CD4-positive, alpha-beta T cell (primary cell): ENCODE results near the gene NXN. TPM values are rescaled to one million over a fixed set of nuclear protein-coding genes. Genes with fewer than 3 reads are reported as not detected.
"Not testable (repeated sequence)": the region's sequence is repeated elsewhere in the genome, so short reads cannot be mapped to it uniquely, and the experiment has no call there.

Experiments used
- ATAC-seq: fragments of 200-7000 bp; cut with Tn5 transposase; one replicate; pipeline ENCODE4 v1.10.0; 2022; ENCODE audit warnings: mild to moderate bottlenecking; ENCODE audit not compliant: poor library complexity
- CTCF ChIA-PET: fragments of 350-600 bp; sonication (Branson Sonifier 250); formaldehyde crosslinking; loops from one replicate; lab custom pipeline; 2021; ENCODE audit warnings: antibody characterized with exemption, inconsistent platforms; lab: Charles Lee
- POLR2A ChIA-PET: fragments of 350-600 bp; sonication (Branson Sonifier 250); formaldehyde crosslinking; loops from one replicate; lab custom pipeline; 2021; ENCODE audit warnings: antibody characterized with exemption, inconsistent platforms; lab: Charles Lee
- DNase-seq, 14 experiments: peaks; one replicate each; pipeline ENCODE4 v3.0.0-alpha.2; 2013 to 2020; ENCODE audit warnings: mixed read lengths in 2 of 14
- H3K27ac ChIP-seq, 2 donors: one replicate each; pipeline versions ENCODE4 v1.5.1 to v1.7.0; 2013; ENCODE audit warnings: low read length in 2 of 2, low read depth in 1 of 2, mild to moderate bottlenecking in 1 of 2
- H3K27me3 ChIP-seq, 2 experiments: 1 replicate in 1 of 2; 2 replicates in 1 of 2; pipeline versions ENCODE4 v1.6.1 to v1.7.0; 2013; ENCODE audit warnings: low read length in 2 of 2, control low read depth in 1 of 2, mild to moderate bottlenecking in 1 of 2, moderate library complexity in 1 of 2; ENCODE audit not compliant: insufficient read depth in 2 of 2, control insufficient read depth in 1 of 2
- H3K36me3 ChIP-seq: one replicate; pipeline ENCODE4 v1.6.1; 2013; ENCODE audit warnings: low read length, control low read depth; ENCODE audit not compliant: insufficient read depth
- H3K4me1 ChIP-seq: one replicate; pipeline ENCODE4 v1.6.1; 2013; ENCODE audit warnings: low read length, control low read depth; ENCODE audit not compliant: insufficient read depth
- H3K4me3 ChIP-seq: one replicate; pipeline ENCODE4 v1.5.1; 2013; ENCODE audit warnings: mild to moderate bottlenecking, low read length, moderate library complexity
- H3K9me3 ChIP-seq, 2 experiments: 1 replicate in 1 of 2; 2 replicates in 1 of 2; pipeline versions ENCODE4 v1.6.1 to v1.7.0; 2013; ENCODE audit warnings: low read length in 2 of 2, mild to moderate bottlenecking in 2 of 2, control low read depth in 1 of 2, moderate library complexity in 1 of 2; ENCODE audit not compliant: control insufficient read depth in 1 of 2, insufficient read depth in 1 of 2
- H3K27ac Mint-ChIP-seq: one replicate; pipeline ENCODE4 v1.8.0; 2020; ENCODE audit warnings: mixed read lengths
- H3K27me3 Mint-ChIP-seq: one replicate; pipeline ENCODE4 v1.8.0; 2021; ENCODE audit warnings: mixed read lengths
- H3K36me3 Mint-ChIP-seq: one replicate; pipeline ENCODE4 v1.8.0; 2021; ENCODE audit warnings: low read depth, mixed read lengths
- H3K4me1 Mint-ChIP-seq: one replicate; pipeline ENCODE4 v1.8.0; 2021; ENCODE audit warnings: low read depth, mixed read lengths
- H3K4me3 Mint-ChIP-seq: one replicate; pipeline ENCODE4 v1.8.0; 2020; ENCODE audit warnings: mild to moderate bottlenecking, mixed read lengths
- H3K9me3 Mint-ChIP-seq: one replicate; pipeline ENCODE4 v1.8.0; 2020; ENCODE audit warnings: mixed read lengths
- CTCF ChIP-seq: fragments of 200-600 bp; IDR thresholded peaks from one replicate; pipeline ENCODE4 v1.8.0; 2022; ENCODE audit warnings: antibody characterized with exemption, mild to moderate bottlenecking
- intact Hi-C, 2 experiments: fragments of 100-400 bp; cut with DNase I in 1 of 2; cut with micrococcal nuclease in 1 of 2; formaldehyde crosslinking; loops; one replicate each; pipeline versions ENCODE4 v1.15.1 to v1.9.0; 2023 to 2025; cut with DNase I, micrococcal nuclease
- total RNA-seq, 174 experiments: library from RNA in 2 of 174; stranded (reverse) in 2 of 174; gene quantifications; one replicate each; pipeline ENCODE4 v1.2.3 and lab custom pipeline; 2021 to 2026

NXN gene
- total RNA-seq, 2 experiments from 2014 or later: 0.80 to 0.98 TPM

GRCh38 chr17:789160-789840 lies 190.3 kb downstream of the NXN start:
- H3K27me3 Mint-ChIP-seq: no peaks in the 10 kb centered on the region
- no peaks in the 10 kb centered on the region for H3K27me3 ChIP-seq
- DNase-seq (no peak), ATAC-seq (no peak)
- no peak for TF ChIP-seq CTCF
- H3K27ac Mint-ChIP-seq: no peak overlapping the region
- H3K4me3 Mint-ChIP-seq: no peak overlapping the region
- peaks cover 48% of the 10 kb centered on the region for H3K36me3 ChIP-seq
- POLR2A ChIA-PET: interaction anchor here (0.5 kb wide), 1 partner anchor 36 kb away, joined by 3 read pairs; no protein-coding TSS in a partner anchor
- no peaks in the 10 kb centered on the region for H3K9me3 ChIP-seq
- H3K9me3 Mint-ChIP-seq: no peaks in the 10 kb centered on the region
- peaks cover 6% of the 10 kb centered on the region for H3K4me1 Mint-ChIP-seq
- no peak overlapping the region for H3K27ac ChIP-seq
- peaks cover 60% of the 10 kb centered on the region for H3K36me3 Mint-ChIP-seq
- no peaks in the 10 kb centered on the region for H3K4me1 ChIP-seq
- no peak overlapping the region for H3K4me3 ChIP-seq
- CTCF ChIA-PET: no interaction called here
- intact Hi-C loops: no loop called here

GRCh38 chr17:788551-788950 lies 191.0 kb downstream of the NXN start:
- no peaks in the 10 kb centered on the region for H3K27me3 Mint-ChIP-seq
- Histone ChIP-seq H3K27me3 (no peaks in the 10 kb centered on the region), H3K4me3 (no peak overlapping the region), H3K9me3 (no peaks in the 10 kb centered on the region), H3K4me1 (no peaks in the 10 kb centered on the region), H3K36me3 (peaks cover 48% of the 10 kb centered on the region), H3K27ac (no peak overlapping the region)
- no peak for TF ChIP-seq CTCF
- ATAC-seq (no peak), DNase-seq (no peak)
- peaks cover 56% of the 10 kb centered on the region for H3K36me3 Mint-ChIP-seq
- H3K4me3 Mint-ChIP-seq: no peak overlapping the region
- ChIA-PET POLR2A (interaction anchor here (0.5 to 0.8 kb wide), 2 partner anchors 36 to 37 kb away, joined by 3 read pairs; partner anchors contain the start of gene GEMIN4), CTCF (no interaction called here)
- intact Hi-C loops: no loop called here
- peaks cover 11% of the 10 kb centered on the region for H3K4me1 Mint-ChIP-seq
- H3K27ac Mint-ChIP-seq: no peak overlapping the region
- no peaks in the 10 kb centered on the region for H3K9me3 Mint-ChIP-seq

GRCh38 chr17:787641-788221 lies 191.8 kb downstream of the NXN start:
- intact Hi-C loops: no loop called here
- Histone ChIP-seq H3K27me3 (no peaks in the 10 kb centered on the region), H3K36me3 (peaks cover 47% of the 10 kb centered on the region), H3K27ac (no peak overlapping the region), H3K9me3 (no peaks in the 10 kb centered on the region), H3K4me1 (peaks cover 8% of the 10 kb centered on the region), H3K4me3 (no peak overlapping the region)
- DNase-seq (no peak), ATAC-seq (no peak)
- ChIA-PET POLR2A (interaction anchor here (0.8 kb wide), 1 partner anchor 36 kb away, joined by 3 read pairs; the partner anchor contains the start of gene GEMIN4), CTCF (interaction anchor here (1.6 kb wide), 1 partner anchor 209 kb away, joined by 7 read pairs; the partner anchor contains the start of gene TIMM22)
- Mint-ChIP-seq H3K4me1 (peaks cover 16% of the 10 kb centered on the region), H3K36me3 (peaks cover 56% of the 10 kb centered on the region), H3K27ac (no peak overlapping the region), H3K27me3 (no peaks in the 10 kb centered on the region), H3K4me3 (no peak overlapping the region), H3K9me3 (no peaks in the 10 kb centered on the region)
- no peak for TF ChIP-seq CTCF

- CTCF ChIA-PET, H3K27me3 Mint-ChIP-seq, DNase-seq, H3K4me3 ChIP-seq, ATAC-seq, intact Hi-C loops, H3K4me3 Mint-ChIP-seq, H3K9me3 Mint-ChIP-seq, H3K27me3 ChIP-seq, H3K27ac ChIP-seq, H3K9me3 ChIP-seq, H3K27ac Mint-ChIP-seq, POLR2A ChIA-PET: not testable (repeated sequence)
- H3K36me3 ChIP-seq: peaks cover 29% of the 10 kb centered on the region
- H3K4me1 ChIP-seq: peaks cover 18% of the 10 kb centered on the region
- peaks cover 56% of the 10 kb centered on the region for H3K36me3 Mint-ChIP-seq
- peaks cover 33% of the 10 kb centered on the region for H3K4me1 Mint-ChIP-seq
Observed at GRCh38 chr17:785901-786300, 193.7 kb downstream of the NXN start.
